Lower leg skin (tissue), 3 donors: ENCODE results near the gene SAE1.

Source experiments
- POLR2A ChIP-seq, 2 donors: fragments of 450-650 bp; IDR thresholded peaks; one replicate each; pipeline ENCODE4 v1.6.1; 2016 to 2017; ENCODE audit warnings: antibody characterized with exemption in 2 of 2, mild to moderate bottlenecking in 1 of 2, moderate library complexity in 1 of 2
- TF ChIP-seq, protein P1 (sequence below), 3 donors: fragments of 450-650 bp; IDR thresholded peaks; one replicate each; pipeline ENCODE4 v1.5.1; 2016; ENCODE audit warnings: antibody characterized with exemption in 3 of 3, mild to moderate bottlenecking in 3 of 3, moderate library complexity in 2 of 3

DNA sequence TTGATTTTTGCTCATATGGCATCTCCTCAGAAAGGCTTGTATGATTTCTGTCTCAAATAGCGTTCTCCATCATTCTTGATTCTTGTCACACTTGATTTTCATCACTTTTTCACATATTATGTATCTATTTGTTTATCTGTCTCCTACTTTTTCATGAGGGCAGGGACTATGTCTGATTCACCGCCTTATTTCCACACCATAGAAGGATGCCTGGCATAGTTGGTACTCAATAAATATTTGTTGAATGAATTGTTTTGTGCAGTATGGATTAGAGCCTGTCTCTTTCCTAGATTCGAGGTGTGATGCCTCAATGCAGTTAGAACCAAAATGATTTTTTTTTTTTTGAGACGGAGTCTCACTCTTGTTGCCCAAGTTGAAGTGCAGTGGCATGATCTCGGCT lies 12.1 kb downstream of the SAE1 start:
- TF ChIP-seq, protein P1, sequence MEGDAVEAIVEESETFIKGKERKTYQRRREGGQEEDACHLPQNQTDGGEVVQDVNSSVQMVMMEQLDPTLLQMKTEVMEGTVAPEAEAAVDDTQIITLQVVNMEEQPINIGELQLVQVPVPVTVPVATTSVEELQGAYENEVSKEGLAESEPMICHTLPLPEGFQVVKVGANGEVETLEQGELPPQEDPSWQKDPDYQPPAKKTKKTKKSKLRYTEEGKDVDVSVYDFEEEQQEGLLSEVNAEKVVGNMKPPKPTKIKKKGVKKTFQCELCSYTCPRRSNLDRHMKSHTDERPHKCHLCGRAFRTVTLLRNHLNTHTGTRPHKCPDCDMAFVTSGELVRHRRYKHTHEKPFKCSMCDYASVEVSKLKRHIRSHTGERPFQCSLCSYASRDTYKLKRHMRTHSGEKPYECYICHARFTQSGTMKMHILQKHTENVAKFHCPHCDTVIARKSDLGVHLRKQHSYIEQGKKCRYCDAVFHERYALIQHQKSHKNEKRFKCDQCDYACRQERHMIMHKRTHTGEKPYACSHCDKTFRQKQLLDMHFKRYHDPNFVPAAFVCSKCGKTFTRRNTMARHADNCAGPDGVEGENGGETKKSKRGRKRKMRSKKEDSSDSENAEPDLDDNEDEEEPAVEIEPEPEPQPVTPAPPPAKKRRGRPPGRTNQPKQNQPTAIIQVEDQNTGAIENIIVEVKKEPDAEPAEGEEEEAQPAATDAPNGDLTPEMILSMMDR (IDR thresholded peaks at IDR 0.05) = no peak
- no peak for TF ChIP-seq POLR2A (IDR thresholded peaks at IDR 0.05)
